BLaER1 treated with 17β-estradiol and CSF1 and Interleukin-3, amounts not matched to agents 10 nM and 100 nM (cell line): ENCODE data around the gene COPE.
"Not testable (repeated sequence)": the region's sequence is repeated elsewhere in the genome, so short reads cannot be mapped to it uniquely, and the experiment has no call there.

Experiments
- H3K27ac ChIP-seq, 11 experiments: shearing (Covaris generic); formaldehyde crosslinking; 2 replicates each; pipeline ENCODE4 v1.8.1; 2022
- H3K27me3 ChIP-seq, 11 experiments: shearing (Covaris generic); formaldehyde crosslinking; 2 replicates each; pipeline ENCODE4 v1.8.1; 2022
- H3K36me3 ChIP-seq, 11 experiments: shearing (Covaris generic); formaldehyde crosslinking; 2 replicates each; pipeline ENCODE4 v1.8.1; 2022
- H3K4me1 ChIP-seq, 10 experiments: shearing (Covaris generic); formaldehyde crosslinking; 2 replicates each; pipeline ENCODE4 v1.8.1; 2022
- H3K4me2 ChIP-seq, 11 experiments: shearing (Covaris generic); formaldehyde crosslinking; 2 replicates each; pipeline ENCODE4 v1.8.1; 2022
- H3K4me3 ChIP-seq, 10 experiments: shearing (Covaris generic); formaldehyde crosslinking; 2 replicates each; pipeline ENCODE4 v1.8.1; 2022
- H3K9ac ChIP-seq, 11 experiments: shearing (Covaris generic); formaldehyde crosslinking; 2 replicates each; pipeline ENCODE4 v1.8.1; 2022
- H3K9me3 ChIP-seq, 11 experiments: shearing (Covaris generic); formaldehyde crosslinking; replicated peaks in 1 of 11; 2 replicates each; pipeline ENCODE4 v1.8.1; 2022
- H4K20me1 ChIP-seq, 11 experiments: shearing (Covaris generic); formaldehyde crosslinking; 2 replicates each; pipeline ENCODE4 v1.8.1; 2022
- Cebpa-rat ChIP-seq, 11 experiments: shearing (Covaris generic); IDR thresholded peaks; 2 replicates each; pipeline ENCODE4 v1.8.1; 2022

Gene COPE

GRCh38 chr19:18920400-18920799 lies 1.2 kb upstream of the COPE start:
- no peaks in the 10 kb centered on the region for H3K9me3 ChIP-seq
- TF ChIP-seq Cebpa-rat (IDR thresholded peaks at IDR 0.05) = no peak
- peak overlapping the region; percentile 90 to 99 (median 97) for H3K4me2 ChIP-seq
- peaks cover 42 to 47% (median 43%) of the 10 kb centered on the region in 10 experiments for H3K4me1 ChIP-seq
- peaks cover 41 to 64% (median 49%) of the 10 kb centered on the region in 11 experiments for H3K36me3 ChIP-seq
- peak overlapping the region; percentile 80 to 99 (median 92) for H3K4me3 ChIP-seq
- H3K27me3 ChIP-seq = no peaks in the 10 kb centered on the region
- H3K9ac ChIP-seq = peak overlapping the region; percentile 80 to 95 (median 92)
- peaks cover 17 to 85% (median 60%) of the 10 kb centered on the region in 11 experiments; a peak in 21 of 22 replicates for H4K20me1 ChIP-seq
- H3K27ac ChIP-seq = peak overlapping the region in 10 of 11 experiments; percentile 55 to 93 (median 81); a peak in 20 of 22 replicates

DNA sequence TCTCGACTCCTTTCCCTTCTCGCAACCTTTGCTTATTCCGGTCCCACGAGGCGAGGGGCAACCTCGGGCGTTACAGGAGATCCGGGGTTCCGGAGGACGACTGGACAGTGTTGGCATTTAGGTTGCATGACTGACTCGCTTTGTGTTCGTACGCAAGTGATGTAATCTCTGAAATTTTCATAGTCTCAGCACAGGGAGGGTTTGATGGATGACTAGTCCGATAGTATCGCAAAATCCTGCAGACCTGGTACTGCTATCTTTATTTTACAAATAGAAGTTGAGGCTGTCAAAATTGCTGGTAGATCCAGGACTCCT lies 670 bp upstream of the COPE start:
- peaks cover 40 to 64% (median 49%) of the 10 kb centered on the region in 11 experiments for H3K36me3 ChIP-seq
- H3K9ac ChIP-seq = peak overlapping the region; percentile 80 to 95 (median 92)
- TF ChIP-seq Cebpa-rat (IDR thresholded peaks at IDR 0.05) = no peak
- no peaks in the 10 kb centered on the region for H3K9me3 ChIP-seq
- peaks cover 47 to 53% (median 48%) of the 10 kb centered on the region in 10 experiments for H3K4me1 ChIP-seq
- peak overlapping the region; percentile 80 to 99 (median 92) for H3K4me3 ChIP-seq
- no peaks in the 10 kb centered on the region for H3K27me3 ChIP-seq
- peak overlapping the region; percentile 39 to 93 (median 81); a peak in 21 of 22 replicates for H3K27ac ChIP-seq
- H4K20me1 ChIP-seq = peaks cover 19 to 85% (median 65%) of the 10 kb centered on the region in 11 experiments; a peak in 21 of 22 replicates
- H3K4me2 ChIP-seq = peak overlapping the region; percentile 90 to 99 (median 97)

DNA sequence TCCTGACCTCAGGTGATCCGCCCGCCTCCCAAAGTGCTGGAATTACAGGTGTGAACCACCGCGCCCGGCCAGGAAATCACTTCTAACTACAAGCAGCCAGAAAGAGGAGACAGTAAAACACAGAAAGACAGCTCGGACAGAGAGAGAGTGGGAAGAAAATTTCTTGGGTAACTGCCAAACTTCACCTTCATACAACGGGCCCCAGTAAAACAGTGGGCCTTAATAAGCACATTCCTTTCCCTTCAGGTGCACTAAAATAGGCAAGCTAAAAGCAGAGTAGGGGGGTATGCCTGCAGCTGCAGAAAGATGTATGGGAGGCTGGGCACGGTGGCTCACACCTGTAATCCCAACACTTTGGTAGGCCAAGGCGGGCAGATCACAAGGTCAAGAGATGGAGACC lies 1.6 kb downstream of the COPE start:
- Histone ChIP-seq H3K4me1 (peaks cover 49 to 65% (median 53%) of the 10 kb centered on the region in 10 experiments), H3K27ac (peak overlapping the region in 1 of 11 experiments; percentile 95; a peak in 1 of 22 replicates), H3K36me3 (peaks cover 40 to 64% (median 46%) of the 10 kb centered on the region in 11 experiments), H3K9ac (peak overlapping the region; percentile 92 to 96 (median 93); a peak in 19 of 22 replicates), H4K20me1 (peaks cover 30 to 85% (median 69%) of the 10 kb centered on the region in 11 experiments), H3K4me2 (peak overlapping the region; percentile 89 to 98 (median 95)), H3K4me3 (peak overlapping the region in 8 of 10 experiments; percentile 79 to 99 (median 89); a peak in 15 of 20 replicates)
- not testable (repeated sequence) for H3K27me3 ChIP-seq, H3K9me3 ChIP-seq

DNA sequence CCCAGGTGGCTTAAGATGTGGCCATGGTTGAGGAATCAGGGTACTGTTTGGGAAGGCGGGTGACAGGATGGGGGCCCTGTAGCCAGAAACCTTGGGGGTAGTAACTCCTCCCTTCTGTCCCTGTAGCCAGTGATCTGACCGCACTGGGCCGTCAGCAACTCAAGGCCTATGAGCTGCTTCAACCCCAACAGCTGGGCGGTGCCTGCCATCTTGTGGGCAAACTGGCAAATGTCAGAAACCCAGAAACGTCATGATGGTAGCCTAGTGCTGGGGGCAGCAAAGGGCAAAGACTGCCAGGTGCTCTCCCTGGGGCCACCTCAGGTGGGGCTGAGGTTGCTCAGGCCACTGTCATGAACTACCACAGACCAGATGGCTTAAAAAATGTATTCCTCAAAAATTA lies 3.5 kb downstream of the COPE start:
- peak overlapping the region in 7 of 10 experiments; percentile 0 to 55 (median 24); a peak in 8 of 20 replicates for H3K4me3 ChIP-seq
- H3K36me3 ChIP-seq = peaks cover 38 to 60% (median 47%) of the 10 kb centered on the region in 11 experiments
- H3K27me3 ChIP-seq = no peaks in the 10 kb centered on the region
- H3K9me3 ChIP-seq = peaks cover 0 to 9% (median 0%) of the 10 kb centered on the region in 11 experiments; a peak in 2 of 22 replicates
- no peak for TF ChIP-seq Cebpa-rat (IDR thresholded peaks at IDR 0.05)
- peak overlapping the region; percentile 75 to 96 (median 89) for H3K4me2 ChIP-seq
- H4K20me1 ChIP-seq = peaks cover 44 to 77% (median 71%) of the 10 kb centered on the region in 11 experiments
- H3K4me1 ChIP-seq = peaks cover 41 to 65% (median 53%) of the 10 kb centered on the region in 10 experiments
- peak overlapping the region; percentile 35 to 69 (median 58); a peak in 20 of 22 replicates for H3K9ac ChIP-seq
- H3K27ac ChIP-seq = peak overlapping the region in 9 of 11 experiments; percentile 37 to 66 (median 45); a peak in 14 of 22 replicates

DNA sequence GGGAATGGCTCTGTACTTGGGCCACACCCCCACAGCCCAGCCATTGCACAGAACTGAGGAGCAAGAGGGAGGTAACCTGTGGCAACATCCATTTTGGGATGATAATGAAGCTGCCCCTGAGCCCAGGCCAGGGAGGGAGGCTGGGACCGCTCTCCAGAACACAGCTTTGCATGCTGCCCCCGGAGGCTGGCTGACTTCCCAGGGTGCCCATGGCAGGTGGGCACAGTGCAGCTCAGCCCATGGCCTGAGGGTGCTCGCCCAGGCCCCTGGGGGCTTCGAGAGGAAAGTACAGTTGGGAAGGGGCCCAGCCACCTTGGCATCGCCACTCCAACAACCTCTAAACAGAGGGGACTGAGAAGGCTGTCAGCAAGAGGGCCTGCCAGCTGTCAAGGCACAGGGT lies 5.7 kb downstream of the COPE start:
- no peak overlapping the region for H3K4me3 ChIP-seq
- no peak overlapping the region for H3K27ac ChIP-seq
- H3K36me3 ChIP-seq = peaks cover 59 to 79% (median 65%) of the 10 kb centered on the region in 11 experiments
- H3K27me3 ChIP-seq = no peaks in the 10 kb centered on the region
- H3K4me1 ChIP-seq = peaks cover 35 to 58% (median 45%) of the 10 kb centered on the region in 10 experiments
- H3K9ac ChIP-seq = peak overlapping the region in 3 of 11 experiments; percentile 15 to 44 (median 17); a peak in 2 of 22 replicates
- peak overlapping the region in 2 of 11 experiments; percentile 10 to 12; a peak in 1 of 22 replicates for H3K4me2 ChIP-seq
- H4K20me1 ChIP-seq = peaks cover 58 to 92% (median 74%) of the 10 kb centered on the region in 11 experiments
- H3K9me3 ChIP-seq = peaks cover 0 to 9% (median 0%) of the 10 kb centered on the region in 11 experiments; a peak in 2 of 22 replicates
- no peak for TF ChIP-seq Cebpa-rat (IDR thresholded peaks at IDR 0.05)

DNA sequence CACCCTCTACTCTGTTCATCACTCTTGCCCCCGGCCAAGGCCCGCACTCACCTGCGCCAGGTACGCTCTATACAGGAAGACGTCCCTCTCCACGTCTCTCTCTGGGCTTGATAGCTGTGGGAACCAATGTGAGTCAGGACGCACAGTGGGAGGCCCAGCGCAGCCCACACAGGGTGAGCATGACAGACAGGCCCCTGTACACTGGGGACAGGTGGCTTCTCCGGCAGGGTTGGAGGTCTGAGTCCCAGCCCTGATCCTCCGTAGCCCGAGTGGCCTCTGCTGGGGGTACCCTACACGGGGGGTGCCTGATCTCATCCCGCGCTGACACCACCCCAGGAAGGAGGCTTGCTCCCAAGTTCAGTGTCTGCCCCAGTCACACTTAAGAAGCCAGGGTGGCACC lies 6.3 kb downstream of the COPE start:
- H3K4me2 ChIP-seq = no peak overlapping the region
- no peak for TF ChIP-seq Cebpa-rat (IDR thresholded peaks at IDR 0.05)
- H3K9me3 ChIP-seq = peaks cover 0 to 9% (median 0%) of the 10 kb centered on the region in 11 experiments; a peak in 2 of 22 replicates
- H4K20me1 ChIP-seq = peaks cover 53 to 98% (median 74%) of the 10 kb centered on the region in 11 experiments
- H3K9ac ChIP-seq = no peak overlapping the region
- H3K27me3 ChIP-seq = no peaks in the 10 kb centered on the region
- H3K27ac ChIP-seq = no peak overlapping the region
- H3K36me3 ChIP-seq = peaks cover 62 to 83% (median 68%) of the 10 kb centered on the region in 11 experiments
- no peak overlapping the region for H3K4me3 ChIP-seq
- H3K4me1 ChIP-seq = peaks cover 32 to 53% (median 40%) of the 10 kb centered on the region in 10 experiments

GRCh38 chr19:18910801-18911436 lies 8.3 kb downstream of the COPE start:
- Histone ChIP-seq H3K9me3 (peaks cover 0 to 9% (median 0%) of the 10 kb centered on the region in 11 experiments; a peak in 2 of 22 replicates), H3K9ac (no peak overlapping the region), H3K4me1 (peaks cover 12 to 41% (median 22%) of the 10 kb centered on the region in 10 experiments), H3K4me2 (peak overlapping the region in 7 of 11 experiments; percentile 3 to 47 (median 27); a peak in 8 of 22 replicates), H3K27ac (no peak overlapping the region), H3K4me3 (no peak overlapping the region), H3K36me3 (peaks cover 80 to 94% (median 88%) of the 10 kb centered on the region in 11 experiments), H3K27me3 (no peaks in the 10 kb centered on the region), H4K20me1 (peaks cover 42 to 98% (median 79%) of the 10 kb centered on the region in 11 experiments)
- no peak for TF ChIP-seq Cebpa-rat (IDR thresholded peaks at IDR 0.05)

- Histone ChIP-seq H3K36me3 (peaks cover 86 to 97% (median 94%) of the 10 kb centered on the region in 11 experiments), H3K4me3 (no peak overlapping the region), H3K27me3 (no peaks in the 10 kb centered on the region)
Observed at GRCh38 chr19:18910010-18910409, 9.2 kb downstream of the COPE start.

More at GRCh38 chr19:18910010-18910409, 9.2 kb downstream of the COPE start:
- peaks cover 33 to 98% (median 77%) of the 10 kb centered on the region in 11 experiments for H4K20me1 ChIP-seq
- H3K27ac ChIP-seq = no peak overlapping the region
- no peak overlapping the region for H3K4me2 ChIP-seq
- peaks cover 3 to 35% (median 13%) of the 10 kb centered on the region in 10 experiments for H3K4me1 ChIP-seq
- TF ChIP-seq Cebpa-rat (IDR thresholded peaks at IDR 0.05) = no peak
- no peak overlapping the region for H3K9ac ChIP-seq
- H3K9me3 ChIP-seq = peaks cover 0 to 9% (median 0%) of the 10 kb centered on the region in 11 experiments; a peak in 2 of 22 replicates
